GM12875 (cell line): ENCODE measurements around the gene OXCT2.

Experiments
- H3K4me3 ChIP-seq: one replicate; pipeline ENCODE4 v1.5.1; 2011; ENCODE audit warnings: low read depth, low read length, control low read depth
- CTCF ChIP-seq: IDR thresholded peaks from 2 replicates; pipeline ENCODE4 v1.5.1; 2011; ENCODE audit warnings: low read depth, mild to moderate bottlenecking, control low read depth, inconsistent platforms, low read length, moderate library complexity, borderline replicate concordance; ENCODE audit not compliant: insufficient read depth

The OXCT2 gene

GRCh38 chr1:39758556-39759435 is 12.4 kb downstream of the OXCT2 start:
- no peak for TF ChIP-seq CTCF
- no peak overlapping the region for H3K4me3 ChIP-seq

DNA sequence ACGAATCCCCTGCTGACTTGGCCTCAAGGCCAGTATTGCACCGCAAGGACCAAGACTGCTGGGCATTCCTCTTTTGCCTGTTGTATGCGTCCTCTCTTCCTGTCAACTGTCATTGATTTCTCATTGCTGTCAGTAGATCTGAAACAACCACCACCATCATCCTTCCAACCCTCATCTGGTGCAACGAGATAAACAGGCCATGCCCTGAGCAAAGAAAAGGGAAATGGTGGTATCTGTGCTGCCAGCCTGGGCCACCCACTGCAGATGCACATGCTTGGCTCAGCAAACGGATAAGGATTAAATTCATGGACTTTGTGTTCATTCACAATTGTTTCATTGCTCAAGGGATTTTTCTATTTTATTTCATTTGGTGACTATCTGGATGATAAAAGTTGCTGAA is 13.6 kb downstream of the OXCT2 start:
- no peak overlapping the region for H3K4me3 ChIP-seq
- TF ChIP-seq CTCF, result no peak

DNA sequence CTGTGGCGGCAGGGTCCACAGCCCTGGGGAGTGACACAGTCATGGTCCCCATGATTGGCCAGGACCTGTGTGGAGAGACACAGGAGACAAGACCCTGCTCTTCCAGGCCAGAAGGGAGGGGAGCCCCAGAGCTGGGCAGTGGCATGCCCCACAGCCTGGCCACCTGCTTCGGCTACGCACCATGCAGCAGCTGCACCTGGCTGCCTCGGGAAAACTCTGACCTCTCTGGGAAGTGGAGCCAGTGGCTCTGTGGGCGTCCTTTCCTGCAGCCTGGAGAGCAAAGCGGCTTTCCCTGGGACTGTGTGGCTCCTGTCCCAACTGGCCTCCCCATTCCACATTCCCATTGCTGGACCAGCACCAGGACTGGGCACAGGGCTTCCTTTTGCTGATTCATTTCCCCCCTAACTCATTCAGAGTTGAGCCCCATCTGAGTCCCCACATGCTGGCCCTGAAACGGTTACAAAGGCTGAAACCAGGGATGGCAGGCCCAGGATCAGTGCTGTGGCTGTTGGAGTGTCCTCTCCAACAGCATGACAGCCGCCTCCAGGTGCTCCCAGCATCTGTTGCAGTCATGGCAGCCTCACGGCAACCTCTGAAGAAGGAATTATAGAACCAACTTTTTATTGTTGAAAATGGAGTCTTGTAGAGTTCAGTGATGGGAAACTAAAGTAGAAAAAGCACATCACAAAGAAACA is 15.0 kb downstream of the OXCT2 start:
- no peak overlapping the region for H3K4me3 ChIP-seq
- TF ChIP-seq CTCF, result no peak

- TF ChIP-seq CTCF, result no peak
- no peak overlapping the region for H3K4me3 ChIP-seq
These were observed 16.1 kb downstream of the OXCT2 start for GRCh38 chr1:39754906-39755504.

GRCh38 chr1:39754026-39754570 is 17.1 kb downstream of the OXCT2 start:
- TF ChIP-seq CTCF, result no peak
- H3K4me3 ChIP-seq, result no peak overlapping the region

GRCh38 chr1:39753132-39754025 is 17.8 kb downstream of the OXCT2 start:
- TF ChIP-seq CTCF, result no peak
- H3K4me3 ChIP-seq, result no peak overlapping the region
